DMS153 treated with DMSO at 0.1 percent for 48 hours (cell line): ENCODE measurements around the gene MRO.

Experiments
- DNase-seq: peaks from one replicate; lab custom pipeline; 2025; ENCODE audit not compliant: unreplicated experiment; lab: John Stamatoyannopoulos, UW

MRO gene

DNA sequence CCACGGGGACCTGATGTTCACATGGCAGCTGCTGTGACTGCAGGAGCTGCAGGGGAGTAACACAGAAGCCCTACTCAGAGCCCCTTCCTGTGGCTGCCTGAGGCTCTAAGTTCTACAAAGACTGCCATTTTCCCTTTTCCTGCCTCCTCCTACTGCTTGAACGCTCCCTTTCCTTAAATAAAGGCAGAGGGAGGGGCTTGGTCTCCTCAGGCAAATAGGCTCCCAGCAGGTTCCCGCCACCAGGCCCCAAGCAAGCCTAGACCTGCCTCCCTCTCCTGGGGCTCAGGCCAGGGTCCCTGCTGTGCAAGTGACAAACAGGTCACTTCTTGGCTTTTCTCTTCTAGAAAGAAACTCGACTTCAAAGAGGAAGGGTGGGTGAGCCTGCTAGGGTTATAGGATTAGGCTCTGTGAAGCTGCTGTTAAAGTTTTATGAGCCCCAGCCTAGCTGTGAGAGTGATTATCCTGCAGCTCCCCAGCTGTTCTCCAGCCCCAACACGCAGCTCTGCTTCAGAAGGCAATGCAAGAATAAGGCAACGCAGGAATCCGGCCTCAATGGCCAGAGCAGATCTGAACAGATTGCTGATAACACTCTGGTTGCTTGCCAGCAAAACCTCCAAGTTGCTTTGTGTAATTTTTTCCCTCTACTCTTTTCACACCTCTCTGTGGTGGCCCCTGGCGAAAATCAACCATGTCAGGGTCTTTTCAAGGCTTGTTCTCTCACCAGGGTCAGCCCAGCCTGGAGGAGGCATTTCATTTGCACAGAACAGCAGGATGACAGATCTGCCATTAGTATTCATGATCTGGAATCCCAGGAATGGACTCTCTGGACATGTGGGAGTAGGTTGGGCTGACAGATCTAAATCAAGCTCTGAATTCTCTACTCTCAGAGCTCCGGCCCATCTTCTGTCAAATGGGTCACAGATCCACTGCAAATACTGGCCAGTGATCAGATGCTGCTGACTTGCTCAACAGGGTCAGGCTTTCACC is 71.3 kb downstream of the MRO start:
- DNase-seq = no peak

DNA sequence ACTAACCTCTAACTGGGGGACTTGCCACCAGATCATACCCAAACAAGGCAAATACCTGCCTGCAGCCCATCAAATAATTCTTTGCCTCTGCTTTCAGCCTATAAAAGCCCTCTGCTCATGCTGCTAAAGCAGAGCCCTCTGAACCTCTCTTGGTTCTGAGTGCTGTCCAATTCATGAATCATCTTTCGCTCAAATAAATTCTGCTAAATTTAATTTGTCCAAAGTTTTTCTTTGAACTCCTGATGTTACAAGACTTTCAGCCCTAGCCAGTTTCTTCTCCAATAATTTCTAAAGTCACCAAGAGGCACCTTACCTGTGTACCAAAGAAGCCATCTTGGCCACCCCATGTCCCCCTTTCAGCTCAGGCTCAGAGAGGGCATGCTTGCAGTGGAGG is 72.0 kb downstream of the MRO start:
- no peak for DNase-seq

DNA sequence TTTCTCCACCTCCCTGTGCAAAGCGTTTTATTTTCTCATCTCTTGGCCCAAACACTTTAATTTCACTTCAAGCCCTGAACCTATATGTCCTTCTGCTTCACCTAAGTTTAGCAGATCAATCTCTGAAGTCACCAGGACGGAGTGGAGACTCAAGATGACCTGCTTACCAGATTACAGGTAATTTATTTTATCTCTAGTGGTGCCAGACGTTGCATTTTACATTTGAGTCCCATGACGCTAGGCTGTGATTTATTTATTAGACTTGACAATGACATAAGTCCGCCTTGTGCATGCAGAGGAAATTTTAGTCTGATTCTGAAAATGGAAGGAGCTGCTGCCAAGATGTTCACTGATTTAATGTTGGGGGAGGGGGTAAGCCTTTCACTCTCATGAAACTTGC is 73.9 kb downstream of the MRO start:
- no peak for DNase-seq
